Gastrocnemius medialis (tissue), 4 donors: ENCODE data around the gene GRHL3. TPM values are rescaled to one million over a fixed set of nuclear protein-coding genes. Genes with fewer than 3 reads are reported as not detected.
A peak's percentile ranks its signal among the peaks of the same experiment; 100 is the strongest.

Experiments used
- ATAC-seq, 2 donors: fragments of 150-250 bp; one replicate each; pipeline ENCODE4 v1.9.1; 2016
- DNase-seq, 2 donors: peaks; one replicate each; pipeline ENCODE4 v3.0.0-alpha.2; 2019
- H3K27ac ChIP-seq, 4 donors: fragments of 200-600 bp; sonication (generic); 1 replicate in 1 of 4; 2 replicates in 3 of 4; pipeline ENCODE4 v1.5.1; 2016 to 2018; ENCODE audit warnings: mild to moderate bottlenecking in 2 of 4, moderate library complexity in 1 of 4
- H3K27me3 ChIP-seq, 3 donors: fragments of 200-600 bp; sonication (generic) in 2 of 3; 1 replicate in 1 of 3; 2 replicates in 2 of 3; pipeline versions ENCODE4 v1.5.1 to v1.6.0; 2016 to 2019; ENCODE audit warnings: mild to moderate bottlenecking in 1 of 3, moderate library complexity in 1 of 3
- H3K36me3 ChIP-seq, 2 donors: fragments of 200-600 bp; sonication (generic) in 1 of 2; one replicate each; pipeline ENCODE4 v1.5.1; 2017 to 2018
- H3K4me1 ChIP-seq, 2 donors: fragments of 200-600 bp; sonication (generic) in 1 of 2; one replicate each; pipeline ENCODE4 v1.5.1; 2016 to 2017; ENCODE audit warnings: mild to moderate bottlenecking in 2 of 2
- H3K4me3 ChIP-seq, 4 donors: fragments of 200-600 bp; sonication (generic) in 3 of 4; 1 replicate in 1 of 4; 2 replicates in 3 of 4; pipeline ENCODE4 v1.5.1; 2016 to 2019; ENCODE audit warnings: mild to moderate bottlenecking in 2 of 4
- H3K9me3 ChIP-seq, 3 donors: fragments of 200-600 bp; sonication (generic) in 2 of 3; 1 replicate in 1 of 3; 2 replicates in 2 of 3; pipeline ENCODE4 v1.5.1; 2016 to 2019
- POLR2A ChIP-seq, 2 donors: fragments of 450-650 bp; IDR thresholded peaks; one replicate each; pipeline ENCODE4 v1.6.1; 2017; ENCODE audit warnings: antibody characterized with exemption in 2 of 2, mild to moderate bottlenecking in 2 of 2, moderate library complexity in 2 of 2
- in situ Hi-C, 4 donors: fragments of 200-750 bp; cut with MboI; loops; one replicate each; pipeline versions ENCODE4 v1.15.0 to v1.8.0; 2017; ENCODE audit warnings: low sequenced_read_pairs in 4 of 4
- intact Hi-C: fragments of 100-400 bp; cut with DNase I; formaldehyde crosslinking; loops from one replicate; pipeline ENCODE4 v1.15.1; 2023; ENCODE audit warnings: low total_unique reads
- total RNA-seq, 4 donors: library from RNA; depleted of rRNA; stranded (reverse); fragments of >200 nt; gene quantifications; one replicate each; pipeline versions ENCODE4 v1.1.0 to v1.2.3, GENCODE V29; 2016
- TF ChIP-seq, protein P1 (sequence below), 5 experiments: fragments of 450-650 bp in 3 of 5; fragments of 200-600 bp in 2 of 5; sonication (generic) in 2 of 5; IDR thresholded peaks in 4 of 5; conservative IDR thresholded peaks in 1 of 5; 1 replicate in 4 of 5; 2 replicates in 1 of 5; pipeline ENCODE4 v1.5.1; 2016 to 2019; ENCODE audit warnings: antibody characterized with exemption in 5 of 5, mild to moderate bottlenecking in 3 of 5, moderate library complexity in 3 of 5

GRHL3 gene
- total RNA-seq, 4 donors from 2014 or later, result not detected

DNA sequence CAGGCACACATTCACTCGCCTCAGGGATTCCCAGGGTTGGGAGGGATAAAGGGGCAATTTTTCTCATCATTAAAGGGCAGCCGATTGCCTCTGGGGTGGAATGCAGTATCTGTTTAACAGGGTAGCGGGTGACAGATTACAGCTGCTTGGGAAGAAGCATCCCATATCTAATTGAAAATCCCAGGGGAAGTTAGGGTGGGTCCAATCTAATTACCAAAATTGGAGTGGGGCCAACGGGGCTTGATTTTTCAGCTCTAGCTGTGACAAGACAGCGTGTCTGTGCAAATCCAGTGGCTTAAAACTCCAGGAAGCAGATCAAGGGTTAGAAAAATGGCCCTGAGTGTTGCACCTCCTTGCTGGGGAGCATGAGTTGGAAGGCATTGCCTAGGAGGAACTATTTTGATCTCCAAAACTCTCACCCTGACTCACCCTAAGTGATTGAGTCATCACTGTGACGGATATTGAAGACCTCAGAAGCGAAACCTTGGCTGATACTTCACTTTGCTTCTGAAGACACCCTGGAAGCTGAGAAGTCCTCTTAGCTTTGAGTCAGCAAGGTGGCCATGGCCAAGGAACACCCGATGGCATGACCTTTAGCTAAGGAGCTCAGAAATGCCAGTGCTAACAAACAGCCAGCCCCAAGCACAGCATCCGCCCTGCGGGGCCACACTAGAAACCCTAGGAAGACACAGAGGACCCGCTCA is 46.0 kb downstream of the GRHL3 start:
- in situ Hi-C loops, result no loop called here
- Histone ChIP-seq H3K36me3 (no peaks in the 10 kb centered on the region), H3K27me3 (no peaks in the 10 kb centered on the region), H3K27ac (peak overlapping the region in 1 of 4 donors; percentile 27), H3K9me3 (no peaks in the 10 kb centered on the region), H3K4me1 (peaks cover 3 to 9% of the 10 kb centered on the region in 2 donors), H3K4me3 (no peak overlapping the region)
- DNase-seq, result peak; percentile 34 to 64
- TF ChIP-seq, protein P1, sequence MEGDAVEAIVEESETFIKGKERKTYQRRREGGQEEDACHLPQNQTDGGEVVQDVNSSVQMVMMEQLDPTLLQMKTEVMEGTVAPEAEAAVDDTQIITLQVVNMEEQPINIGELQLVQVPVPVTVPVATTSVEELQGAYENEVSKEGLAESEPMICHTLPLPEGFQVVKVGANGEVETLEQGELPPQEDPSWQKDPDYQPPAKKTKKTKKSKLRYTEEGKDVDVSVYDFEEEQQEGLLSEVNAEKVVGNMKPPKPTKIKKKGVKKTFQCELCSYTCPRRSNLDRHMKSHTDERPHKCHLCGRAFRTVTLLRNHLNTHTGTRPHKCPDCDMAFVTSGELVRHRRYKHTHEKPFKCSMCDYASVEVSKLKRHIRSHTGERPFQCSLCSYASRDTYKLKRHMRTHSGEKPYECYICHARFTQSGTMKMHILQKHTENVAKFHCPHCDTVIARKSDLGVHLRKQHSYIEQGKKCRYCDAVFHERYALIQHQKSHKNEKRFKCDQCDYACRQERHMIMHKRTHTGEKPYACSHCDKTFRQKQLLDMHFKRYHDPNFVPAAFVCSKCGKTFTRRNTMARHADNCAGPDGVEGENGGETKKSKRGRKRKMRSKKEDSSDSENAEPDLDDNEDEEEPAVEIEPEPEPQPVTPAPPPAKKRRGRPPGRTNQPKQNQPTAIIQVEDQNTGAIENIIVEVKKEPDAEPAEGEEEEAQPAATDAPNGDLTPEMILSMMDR (IDR thresholded peaks at IDR 0.05 in 4 of 5, conservative IDR thresholded peaks at IDR 0.05 in 1 of 5), result no peak
- TF ChIP-seq POLR2A (IDR thresholded peaks at IDR 0.05), result no peak
- peak; percentile 71 to 79 for ATAC-seq
- intact Hi-C loops, result no loop called here

DNA sequence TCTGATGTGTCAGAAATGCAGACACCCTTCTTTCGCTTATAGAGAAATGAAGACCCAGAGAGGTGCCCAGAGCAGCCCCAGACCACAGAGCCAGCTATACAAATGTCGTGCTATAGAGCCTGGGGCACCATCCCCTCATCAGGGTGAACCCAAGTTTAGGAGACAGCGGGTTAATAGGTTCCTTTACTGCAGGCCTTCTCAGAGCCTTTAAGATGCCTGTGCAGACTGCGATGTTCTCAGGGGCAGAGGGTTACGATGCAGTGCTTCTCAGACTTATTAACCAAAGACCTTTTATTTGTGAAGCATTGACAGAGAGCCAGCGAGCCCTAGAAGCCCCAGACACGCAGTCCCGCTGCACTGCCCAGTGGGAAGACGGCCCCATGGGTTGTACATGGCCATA is 47.5 kb downstream of the GRHL3 start:
- ATAC-seq, result no peak
- intact Hi-C loops, result no loop called here
- TF ChIP-seq, protein P1 (IDR thresholded peaks at IDR 0.05 in 4 of 5, conservative IDR thresholded peaks at IDR 0.05 in 1 of 5), result no peak
- no peak for TF ChIP-seq POLR2A (IDR thresholded peaks at IDR 0.05)
- Histone ChIP-seq H3K4me1 (peaks cover 3 to 9% of the 10 kb centered on the region in 2 donors), H3K27me3 (no peaks in the 10 kb centered on the region), H3K4me3 (no peak overlapping the region), H3K36me3 (no peaks in the 10 kb centered on the region), H3K27ac (no peak overlapping the region), H3K9me3 (no peaks in the 10 kb centered on the region)
- in situ Hi-C loops, result no loop called here
- DNase-seq, result no peak

DNA sequence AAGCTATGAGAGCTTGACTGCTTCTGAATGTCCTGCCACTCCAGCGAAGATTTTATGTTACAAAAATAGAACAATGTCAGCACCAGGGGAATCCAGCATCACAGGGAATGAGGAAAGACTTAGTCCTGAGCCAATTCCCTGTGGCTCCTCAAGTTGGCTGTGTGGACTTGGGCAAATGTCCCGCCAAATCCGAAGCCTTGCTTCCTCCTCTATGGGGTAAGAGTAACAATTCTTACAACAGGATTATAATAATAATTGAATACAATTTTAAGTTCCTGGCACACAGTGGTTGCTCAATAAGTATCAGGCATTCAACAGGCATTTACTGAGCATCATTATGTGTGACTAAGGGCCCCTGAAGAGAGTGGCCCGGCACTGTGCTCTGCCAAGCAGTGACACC is 50.0 kb downstream of the GRHL3 start:
- TF ChIP-seq, protein P1 (IDR thresholded peaks at IDR 0.05 in 4 of 5, conservative IDR thresholded peaks at IDR 0.05 in 1 of 5), result no peak
- TF ChIP-seq POLR2A (IDR thresholded peaks at IDR 0.05), result no peak
- DNase-seq (peak; percentile 70 to 85), ATAC-seq (peak; percentile 94)
- in situ Hi-C loops (no loop called here), intact Hi-C loops (no loop called here)
- no peaks in the 10 kb centered on the region for H3K9me3 ChIP-seq
- H3K36me3 ChIP-seq, result no peaks in the 10 kb centered on the region
- H3K27me3 ChIP-seq, result no peaks in the 10 kb centered on the region
- H3K27ac ChIP-seq, result peak overlapping the region; percentile 45 to 66 (median 56)
- H3K4me3 ChIP-seq, result no peak overlapping the region
- peaks cover 3 to 5% of the 10 kb centered on the region in 2 donors for H3K4me1 ChIP-seq

DNA sequence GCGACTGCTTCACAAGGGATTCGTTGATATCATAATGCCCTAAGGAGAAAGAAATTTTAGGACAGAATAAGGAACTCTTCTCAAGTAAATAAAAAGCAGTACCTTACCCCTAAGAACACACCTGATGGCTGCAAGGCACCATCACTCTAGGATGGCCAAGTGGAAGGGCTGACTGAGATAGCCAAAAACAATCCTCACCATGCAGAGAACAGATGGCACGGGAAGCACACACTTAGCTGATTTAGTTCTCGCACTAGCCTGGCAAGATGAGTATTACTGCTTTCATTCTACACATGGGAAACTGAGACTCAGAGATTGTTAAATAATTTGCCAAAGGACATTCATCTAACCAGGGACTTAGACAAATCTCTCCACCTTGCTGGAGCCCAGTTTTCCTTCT is 50.6 kb downstream of the GRHL3 start:
- intact Hi-C loops (no loop called here), in situ Hi-C loops (no loop called here)
- Histone ChIP-seq H3K27ac (peak overlapping the region in 3 of 4 donors; percentile 33 to 63 (median 39)), H3K4me1 (peaks cover 3 to 5% of the 10 kb centered on the region in 2 donors), H3K4me3 (no peak overlapping the region), H3K9me3 (no peaks in the 10 kb centered on the region), H3K27me3 (no peaks in the 10 kb centered on the region), H3K36me3 (no peaks in the 10 kb centered on the region)
- TF ChIP-seq, protein P1 (IDR thresholded peaks at IDR 0.05 in 4 of 5, conservative IDR thresholded peaks at IDR 0.05 in 1 of 5), result no peak
- TF ChIP-seq POLR2A (IDR thresholded peaks at IDR 0.05), result no peak
- no peak for ATAC-seq
- DNase-seq, result no peak
